HCT116 (cell line): ENCODE measurements around the gene AHRR. TPM values are rescaled to one million over a fixed set of nuclear protein-coding genes. Genes with fewer than 3 reads are reported as not detected.

ENCODE experiments used
- ATAC-seq: fragments of 200-7000 bp; cut with Tn5 transposase; 2 replicates; pipeline ENCODE4 v1.9.1; 2020; ENCODE audit warnings: mild to moderate bottlenecking, moderate library complexity
- BruUV-seq: library from RNA; stranded (reverse); fragments of 400-500 nt; replicated peaks from 2 replicates; lab custom pipeline; 2021; lab: Mats Ljungman, UMichigan
- CTCF ChIA-PET: fragments of 300-600 bp; sonication (Branson Sonifier 250); formaldehyde crosslinking; loops from one replicate; lab custom pipeline; 2021; ENCODE audit warnings: antibody characterized with exemption; lab: Charles Lee
- POLR2A ChIA-PET: fragments of 300-600, 350-600 bp; sonication (Branson Sonifier 250); formaldehyde crosslinking; loops from one replicate; lab custom pipeline; 2021; ENCODE audit warnings: antibody characterized with exemption; lab: Charles Lee
- RAD21 ChIA-PET, 2 experiments: fragments of 300-600 bp; sonication (Branson Sonifier 250); formaldehyde crosslinking; loops; one replicate each; lab custom pipeline; 2023; ENCODE audit warnings: low total read pairs in 2 of 2; ENCODE audit not compliant: uncharacterized antibody in 2 of 2, unreplicated experiment in 2 of 2, low non-redundant PET in 1 of 2; lab: Charles Lee
- DNase-seq: peaks from one replicate; pipeline ENCODE4 v3.0.0-alpha.2; 2010; ENCODE audit warnings: low read depth, low spot score
- H2AFZ ChIP-seq: fragments of 200-600 bp; shearing (Covaris generic), sonication (generic); 2 replicates; pipeline ENCODE4 v1.6.1; 2017; ENCODE audit warnings: low read depth, mixed run types, mixed read lengths, antibody characterized with exemption, low read length; ENCODE audit not compliant: poor library complexity, severe bottlenecking
- H3K27ac ChIP-seq: 2 replicates; pipeline ENCODE4 v1.5.1; 2012; ENCODE audit warnings: low read depth, low read length
- H3K27me3 ChIP-seq: fragments of 200-600 bp; sonication (generic); 2 replicates; pipeline ENCODE4 v1.6.1; 2016; ENCODE audit warnings: mixed run types, low read length, mixed read lengths; ENCODE audit not compliant: insufficient read depth
- H3K36me3 ChIP-seq, 2 experiments: fragments of 200-500 bp in 1 of 2; fragments of 200-600 bp in 1 of 2; sonication (Bioruptor generic) in 1 of 2; sonication (generic) in 1 of 2; 2 replicates each; pipeline versions ENCODE4 v1.5.1 to v1.6.1; 2014 to 2016; ENCODE audit warnings: low read length in 2 of 2, inconsistent platforms in 1 of 2, mixed read lengths in 1 of 2, mixed run types in 1 of 2; ENCODE audit not compliant: insufficient read depth in 2 of 2, control insufficient read depth in 1 of 2
- H3K4me1 ChIP-seq, 2 experiments: fragments of 200-600 bp in 1 of 2; sonication (generic) in 1 of 2; 2 replicates each; pipeline versions ENCODE4 v1.5.1 to v1.6.1; 2012 to 2017; ENCODE audit warnings: low read length in 2 of 2, inconsistent platforms in 1 of 2, mild to moderate bottlenecking in 1 of 2, mixed read lengths in 1 of 2, mixed run types in 1 of 2, moderate library complexity in 1 of 2; ENCODE audit not compliant: insufficient read depth in 2 of 2, control insufficient read depth in 1 of 2
- H3K4me2 ChIP-seq: fragments of 200-600 bp; sonication (generic); 2 replicates; pipeline ENCODE4 v1.6.1; 2017; ENCODE audit warnings: mixed run types, low read length, mixed read lengths
- H3K4me3 ChIP-seq, 2 experiments: fragments of 200-600 bp in 1 of 2; sonication (generic) in 1 of 2; replicated peaks in 1 of 2; 2 replicates each; pipeline ENCODE4 v1.5.1; 2011 to 2016; ENCODE audit warnings: low read length in 2 of 2, control low read depth in 1 of 2, low read depth in 1 of 2, mild to moderate bottlenecking in 1 of 2, mixed read lengths in 1 of 2, mixed run types in 1 of 2
- H3K79me2 ChIP-seq: fragments of 200-600 bp; sonication (generic); 2 replicates; pipeline ENCODE4 v1.6.1; 2017; ENCODE audit warnings: mild to moderate bottlenecking, mixed run types, low read length, moderate library complexity, mixed read lengths; ENCODE audit not compliant: insufficient read depth
- H3K9ac ChIP-seq: fragments of 200-600 bp; sonication (generic); 2 replicates; pipeline ENCODE4 v1.6.1; 2016; ENCODE audit warnings: low read length, mixed read lengths
- H3K9me2 ChIP-seq: fragments of 200-600 bp; sonication (generic), shearing (Covaris generic); 2 replicates; pipeline ENCODE4 v1.6.1; 2017; ENCODE audit warnings: mixed run types, mild to moderate bottlenecking, moderate library complexity; ENCODE audit not compliant: insufficient read depth
- H3K9me3 ChIP-seq, 2 experiments: fragments of 200-500 bp in 1 of 2; fragments of 200-600 bp in 1 of 2; sonication (Bioruptor generic) in 1 of 2; sonication (generic) in 1 of 2; 2 replicates each; pipeline ENCODE4 v1.6.1; 2014 to 2017; ENCODE audit warnings: low read length in 2 of 2, mixed read lengths in 2 of 2, inconsistent platforms in 1 of 2, low read depth in 1 of 2, mild to moderate bottlenecking in 1 of 2, mixed run types in 1 of 2, moderate library complexity in 1 of 2; ENCODE audit not compliant: control insufficient read depth in 1 of 2, insufficient read depth in 1 of 2
- H4K20me1 ChIP-seq: fragments of 200-600 bp; sonication (generic), shearing (Covaris generic); 2 replicates; pipeline ENCODE4 v1.6.1; 2017; ENCODE audit warnings: mixed run types, mild to moderate bottlenecking, moderate library complexity; ENCODE audit not compliant: insufficient read depth
- CBX3 ChIP-seq: IDR thresholded peaks from 2 replicates; pipeline ENCODE4 v1.6.1; 2012; ENCODE audit warnings: low read depth
- EGR1 ChIP-seq: IDR thresholded peaks from 2 replicates; pipeline ENCODE4 v1.6.1; 2012; ENCODE audit warnings: low read depth
- ELF1 ChIP-seq: IDR thresholded peaks from 2 replicates; pipeline ENCODE4 v1.6.1; 2012; ENCODE audit warnings: low read depth, borderline replicate concordance
- EZH2 ChIP-seq: fragments of 200-600 bp; sonication (generic); IDR thresholded peaks from 2 replicates; pipeline ENCODE4 v1.6.1; 2017; ENCODE audit warnings: antibody characterized with exemption, mixed run types
- EZH2phosphoT487 ChIP-seq: fragments of 200-600 bp; IDR thresholded peaks from 2 replicates; pipeline ENCODE4 v1.6.1; 2018; ENCODE audit warnings: antibody characterized with exemption, borderline replicate concordance
- FOSL1 ChIP-seq: IDR thresholded peaks from 2 replicates; pipeline ENCODE4 v1.6.1; 2012; ENCODE audit warnings: low read depth
- POLR2A ChIP-seq: IDR thresholded peaks from 2 replicates; pipeline ENCODE4 v1.7.0; 2011; ENCODE audit warnings: borderline replicate concordance; ENCODE audit not compliant: insufficient read depth, insufficient read length; ENCODE audit errors: extremely low read depth
- SP1 ChIP-seq: IDR thresholded peaks from 2 replicates; pipeline ENCODE4 v1.6.1; 2012; ENCODE audit warnings: low read depth
- SRF ChIP-seq: IDR thresholded peaks from 2 replicates; pipeline ENCODE4 v1.6.1; 2012; ENCODE audit warnings: low read depth
- YY1 ChIP-seq: IDR thresholded peaks from 2 replicates; pipeline ENCODE4 v1.6.1; 2011; ENCODE audit warnings: low read length, low read depth, moderate library complexity, mild to moderate bottlenecking; ENCODE audit not compliant: insufficient replicate concordance; ENCODE audit errors: extremely low read depth
- ZFX ChIP-seq: fragments of 450-650 bp; IDR thresholded peaks from 2 replicates; pipeline ENCODE4 v1.6.1; 2017
- ZNF274 ChIP-seq: fragments of 200-500 bp; sonication (Bioruptor generic); IDR thresholded peaks from 2 replicates; pipeline ENCODE4 v1.6.1; 2014; ENCODE audit warnings: mild to moderate bottlenecking, low read depth, low read length, inconsistent platforms
- intact Hi-C: fragments of 100-400 bp; cut with micrococcal nuclease; formaldehyde crosslinking; loops from 2 replicates; pipeline ENCODE4 v1.10.0; 2022
- total RNA-seq: library from RNA; stranded (reverse); gene quantifications from one replicate; pipeline ENCODE4 v1.2.1, GENCODE V29; 2021; ENCODE audit not compliant: unreplicated experiment
- TF ChIP-seq, protein P1 (sequence below): IDR thresholded peaks from 2 replicates; pipeline ENCODE4 v1.6.1; 2011; ENCODE audit warnings: mild to moderate bottlenecking, low read length, moderate library complexity; ENCODE audit not compliant: insufficient replicate concordance; ENCODE audit errors: extremely low read depth
- TF ChIP-seq, protein P2 (sequence below): IDR thresholded peaks from 2 replicates; pipeline ENCODE4 v1.6.1; 2012; ENCODE audit warnings: low read depth
- TF ChIP-seq, protein P3 (sequence below): IDR thresholded peaks from 2 replicates; pipeline ENCODE4 v1.6.1; 2012
- TF ChIP-seq, protein P4 (sequence below), 3 experiments: fragments of 200-600 bp in 1 of 3; sonication (generic) in 1 of 3; IDR thresholded peaks in 2 of 3; conservative IDR thresholded peaks in 1 of 3; 2 replicates each; pipeline ENCODE4 v1.5.1; 2012 to 2017; ENCODE audit warnings: low read depth in 2 of 3, low read length in 2 of 3, antibody characterized with exemption in 1 of 3, borderline replicate concordance in 1 of 3, control low read depth in 1 of 3, mild to moderate bottlenecking in 1 of 3, mixed read lengths in 1 of 3, mixed run types in 1 of 3, moderate library complexity in 1 of 3; ENCODE audit not compliant: insufficient read depth in 1 of 3

AHRR gene
- total RNA-seq, 1 experiment from 2014 or later, result 12.7 TPM

DNA sequence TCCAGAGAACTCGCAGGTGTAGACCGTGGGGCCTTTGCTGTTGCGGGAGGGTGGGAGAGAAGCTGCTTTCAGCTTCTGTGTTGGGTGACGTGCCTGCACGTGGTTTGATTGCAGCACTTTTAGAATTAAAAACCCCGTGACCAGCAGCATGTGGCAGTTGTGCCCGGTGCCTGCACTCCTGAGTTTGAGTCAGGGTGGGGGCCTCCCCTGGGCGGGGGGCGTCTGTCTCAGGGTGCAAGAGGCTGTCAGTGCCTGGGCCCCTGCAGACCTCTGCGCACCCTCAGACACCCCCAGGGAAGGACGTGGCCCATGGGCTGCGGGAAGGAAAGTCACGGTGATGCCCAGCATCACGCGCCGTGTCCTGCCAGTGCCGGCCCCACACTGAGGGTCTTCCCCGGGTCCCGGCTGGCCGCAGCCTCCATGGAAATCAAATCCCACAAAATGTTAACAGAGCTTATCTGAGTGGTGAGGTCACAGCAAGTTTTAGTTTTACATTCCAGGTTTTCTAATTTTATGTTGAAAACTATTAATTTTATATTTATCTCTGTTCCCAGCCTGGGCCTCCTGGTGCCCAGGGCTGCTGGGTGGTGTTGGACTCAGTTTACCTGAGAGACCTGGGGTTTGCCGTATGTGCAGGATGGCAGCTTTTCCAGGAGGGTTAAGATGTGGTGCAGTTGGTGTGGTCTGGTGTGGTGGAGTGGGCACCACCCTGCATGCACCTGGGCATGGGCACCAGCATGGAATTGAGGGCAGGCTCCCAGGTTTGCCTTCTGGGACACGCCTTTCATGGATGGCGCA, 33.3 kb downstream of the AHRR start:
- H3K36me3 ChIP-seq, result no peaks in the 10 kb centered on the region
- CTCF ChIA-PET, result no interaction called here
- H3K4me3 ChIP-seq, result no peak overlapping the region
- H4K20me1 ChIP-seq, result no peaks in the 10 kb centered on the region
- DNase-seq, result no peak
- TF ChIP-seq ZNF274 (no peak), SP1 (no peak), EZH2 (no peak), FOSL1 (no peak), ZFX (no peak), POLR2A (no peak), ELF1 (no peak), YY1 (no peak), EGR1 (no peak), SRF (no peak), CBX3 (no peak), EZH2phosphoT487 (no peak)
- TF ChIP-seq, protein P1, sequence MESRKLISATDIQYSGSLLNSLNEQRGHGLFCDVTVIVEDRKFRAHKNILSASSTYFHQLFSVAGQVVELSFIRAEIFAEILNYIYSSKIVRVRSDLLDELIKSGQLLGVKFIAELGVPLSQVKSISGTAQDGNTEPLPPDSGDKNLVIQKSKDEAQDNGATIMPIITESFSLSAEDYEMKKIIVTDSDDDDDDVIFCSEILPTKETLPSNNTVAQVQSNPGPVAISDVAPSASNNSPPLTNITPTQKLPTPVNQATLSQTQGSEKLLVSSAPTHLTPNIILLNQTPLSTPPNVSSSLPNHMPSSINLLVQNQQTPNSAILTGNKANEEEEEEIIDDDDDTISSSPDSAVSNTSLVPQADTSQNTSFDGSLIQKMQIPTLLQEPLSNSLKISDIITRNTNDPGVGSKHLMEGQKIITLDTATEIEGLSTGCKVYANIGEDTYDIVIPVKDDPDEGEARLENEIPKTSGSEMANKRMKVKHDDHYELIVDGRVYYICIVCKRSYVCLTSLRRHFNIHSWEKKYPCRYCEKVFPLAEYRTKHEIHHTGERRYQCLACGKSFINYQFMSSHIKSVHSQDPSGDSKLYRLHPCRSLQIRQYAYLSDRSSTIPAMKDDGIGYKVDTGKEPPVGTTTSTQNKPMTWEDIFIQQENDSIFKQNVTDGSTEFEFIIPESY, result no peak
- TF ChIP-seq, protein P2, sequence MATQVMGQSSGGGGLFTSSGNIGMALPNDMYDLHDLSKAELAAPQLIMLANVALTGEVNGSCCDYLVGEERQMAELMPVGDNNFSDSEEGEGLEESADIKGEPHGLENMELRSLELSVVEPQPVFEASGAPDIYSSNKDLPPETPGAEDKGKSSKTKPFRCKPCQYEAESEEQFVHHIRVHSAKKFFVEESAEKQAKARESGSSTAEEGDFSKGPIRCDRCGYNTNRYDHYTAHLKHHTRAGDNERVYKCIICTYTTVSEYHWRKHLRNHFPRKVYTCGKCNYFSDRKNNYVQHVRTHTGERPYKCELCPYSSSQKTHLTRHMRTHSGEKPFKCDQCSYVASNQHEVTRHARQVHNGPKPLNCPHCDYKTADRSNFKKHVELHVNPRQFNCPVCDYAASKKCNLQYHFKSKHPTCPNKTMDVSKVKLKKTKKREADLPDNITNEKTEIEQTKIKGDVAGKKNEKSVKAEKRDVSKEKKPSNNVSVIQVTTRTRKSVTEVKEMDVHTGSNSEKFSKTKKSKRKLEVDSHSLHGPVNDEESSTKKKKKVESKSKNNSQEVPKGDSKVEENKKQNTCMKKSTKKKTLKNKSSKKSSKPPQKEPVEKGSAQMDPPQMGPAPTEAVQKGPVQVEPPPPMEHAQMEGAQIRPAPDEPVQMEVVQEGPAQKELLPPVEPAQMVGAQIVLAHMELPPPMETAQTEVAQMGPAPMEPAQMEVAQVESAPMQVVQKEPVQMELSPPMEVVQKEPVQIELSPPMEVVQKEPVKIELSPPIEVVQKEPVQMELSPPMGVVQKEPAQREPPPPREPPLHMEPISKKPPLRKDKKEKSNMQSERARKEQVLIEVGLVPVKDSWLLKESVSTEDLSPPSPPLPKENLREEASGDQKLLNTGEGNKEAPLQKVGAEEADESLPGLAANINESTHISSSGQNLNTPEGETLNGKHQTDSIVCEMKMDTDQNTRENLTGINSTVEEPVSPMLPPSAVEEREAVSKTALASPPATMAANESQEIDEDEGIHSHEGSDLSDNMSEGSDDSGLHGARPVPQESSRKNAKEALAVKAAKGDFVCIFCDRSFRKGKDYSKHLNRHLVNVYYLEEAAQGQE, result no peak
- TF ChIP-seq, protein P3, sequence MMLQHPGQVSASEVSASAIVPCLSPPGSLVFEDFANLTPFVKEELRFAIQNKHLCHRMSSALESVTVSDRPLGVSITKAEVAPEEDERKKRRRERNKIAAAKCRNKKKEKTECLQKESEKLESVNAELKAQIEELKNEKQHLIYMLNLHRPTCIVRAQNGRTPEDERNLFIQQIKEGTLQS, result no peak
- TF ChIP-seq, protein P4, sequence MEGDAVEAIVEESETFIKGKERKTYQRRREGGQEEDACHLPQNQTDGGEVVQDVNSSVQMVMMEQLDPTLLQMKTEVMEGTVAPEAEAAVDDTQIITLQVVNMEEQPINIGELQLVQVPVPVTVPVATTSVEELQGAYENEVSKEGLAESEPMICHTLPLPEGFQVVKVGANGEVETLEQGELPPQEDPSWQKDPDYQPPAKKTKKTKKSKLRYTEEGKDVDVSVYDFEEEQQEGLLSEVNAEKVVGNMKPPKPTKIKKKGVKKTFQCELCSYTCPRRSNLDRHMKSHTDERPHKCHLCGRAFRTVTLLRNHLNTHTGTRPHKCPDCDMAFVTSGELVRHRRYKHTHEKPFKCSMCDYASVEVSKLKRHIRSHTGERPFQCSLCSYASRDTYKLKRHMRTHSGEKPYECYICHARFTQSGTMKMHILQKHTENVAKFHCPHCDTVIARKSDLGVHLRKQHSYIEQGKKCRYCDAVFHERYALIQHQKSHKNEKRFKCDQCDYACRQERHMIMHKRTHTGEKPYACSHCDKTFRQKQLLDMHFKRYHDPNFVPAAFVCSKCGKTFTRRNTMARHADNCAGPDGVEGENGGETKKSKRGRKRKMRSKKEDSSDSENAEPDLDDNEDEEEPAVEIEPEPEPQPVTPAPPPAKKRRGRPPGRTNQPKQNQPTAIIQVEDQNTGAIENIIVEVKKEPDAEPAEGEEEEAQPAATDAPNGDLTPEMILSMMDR (IDR thresholded peaks at IDR 0.05 in 2 of 3, conservative IDR thresholded peaks at IDR 0.05 in 1 of 3; ENCODE audit: borderline replicate concordance in 1 of 3, insufficient read depth in 1 of 3, low read depth in 2 of 3, low read length in 2 of 3), result no peak
- TF ChIP-seq, all 23 proteins: peak for 0
- no peaks in the 10 kb centered on the region for H3K9me3 ChIP-seq
- H3K9ac ChIP-seq, result no peak overlapping the region
- intact Hi-C loops, result no loop called here
- ChIA-PET POLR2A (no interaction called here), RAD21 (no interaction called here)
- no peak overlapping the region for H3K4me2 ChIP-seq
- H3K9me2 ChIP-seq, result no peaks in the 10 kb centered on the region
- H3K4me1 ChIP-seq, result no peaks in the 10 kb centered on the region
- no peak for ATAC-seq
- H2AFZ ChIP-seq, result no peak overlapping the region
- no peak overlapping the region for H3K27ac ChIP-seq
- BruUV-seq, result no TSS peak
- H3K27me3 ChIP-seq, result no peaks in the 10 kb centered on the region
- H3K79me2 ChIP-seq, result no peaks in the 10 kb centered on the region
